Chondrocyte (in vitro differentiated cells): ENCODE results near the gene DAZ4. TPM values are rescaled to one million over a fixed set of nuclear protein-coding genes. Genes with fewer than 3 reads are reported as not detected.
"Not testable (repeated sequence)": the region's sequence is repeated elsewhere in the genome, so short reads cannot be mapped to it uniquely, and the experiment has no call there.

Source experiments
- DNase-seq: peaks from one replicate; pipeline ENCODE4 v3.0.0; 2021; ENCODE audit warnings: mixed read lengths, low spot score
- H3K27ac Mint-ChIP-seq: one replicate; pipeline ENCODE4 v1.8.0; 2021; ENCODE audit warnings: mild to moderate bottlenecking, moderate library complexity, mixed read lengths; ENCODE audit not compliant: unreplicated experiment
- H3K27me3 Mint-ChIP-seq: 2 replicates; pipeline ENCODE4 v1.8.0; 2021; ENCODE audit warnings: low read depth, mixed read lengths
- H3K36me3 Mint-ChIP-seq: 2 replicates; pipeline ENCODE4 v1.8.0; 2021; ENCODE audit warnings: low read depth, mixed read lengths
- H3K4me1 Mint-ChIP-seq: 2 replicates; pipeline ENCODE4 v1.8.0; 2021; ENCODE audit warnings: low read depth, mild to moderate bottlenecking, mixed read lengths
- H3K4me3 Mint-ChIP-seq: one replicate; pipeline ENCODE4 v1.8.0; 2021; ENCODE audit warnings: mild to moderate bottlenecking, moderate library complexity, mixed read lengths; ENCODE audit not compliant: unreplicated experiment
- H3K9me3 Mint-ChIP-seq: 2 replicates; pipeline ENCODE4 v1.8.0; 2021; ENCODE audit warnings: low read depth, mixed read lengths
- long read RNA-seq: library from polyadenylated mRNA; stranded (forward); transcript quantifications from one replicate; pipeline ENCODE4 v2.0.0, GENCODE V29; 2021
- total RNA-seq: library from RNA; stranded (reverse); gene quantifications from 3 replicates; pipeline ENCODE4 v1.2.1, GENCODE V29; 2021

DAZ4 gene, protein sequence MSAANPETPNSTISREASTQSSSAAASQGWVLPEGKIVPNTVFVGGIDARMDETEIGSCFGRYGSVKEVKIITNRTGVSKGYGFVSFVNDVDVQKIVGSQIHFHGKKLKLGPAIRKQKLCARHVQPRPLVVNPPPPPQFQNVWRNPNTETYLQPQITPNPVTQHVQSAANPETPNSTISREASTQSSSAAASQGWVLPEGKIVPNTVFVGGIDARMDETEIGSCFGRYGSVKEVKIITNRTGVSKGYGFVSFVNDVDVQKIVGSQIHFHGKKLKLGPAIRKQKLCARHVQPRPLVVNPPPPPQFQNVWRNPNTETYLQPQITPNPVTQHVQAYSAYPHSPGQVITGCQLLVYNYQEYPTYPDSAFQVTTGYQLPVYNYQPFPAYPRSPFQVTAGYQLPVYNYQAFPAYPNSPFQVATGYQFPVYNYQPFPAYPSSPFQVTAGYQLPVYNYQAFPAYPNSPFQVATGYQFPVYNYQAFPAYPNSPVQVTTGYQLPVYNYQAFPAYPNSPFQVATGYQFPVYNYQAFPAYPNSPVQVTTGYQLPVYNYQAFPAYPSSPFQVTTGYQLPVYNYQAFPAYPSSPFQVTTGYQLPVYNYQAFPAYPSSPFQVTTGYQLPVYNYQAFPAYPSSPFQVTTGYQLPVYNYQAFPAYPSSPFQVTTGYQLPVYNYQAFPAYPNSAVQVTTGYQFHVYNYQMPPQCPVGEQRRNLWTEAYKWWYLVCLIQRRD
- total RNA-seq = not detected in 3 replicates
- long read RNA-seq = 0 reads

DNA sequence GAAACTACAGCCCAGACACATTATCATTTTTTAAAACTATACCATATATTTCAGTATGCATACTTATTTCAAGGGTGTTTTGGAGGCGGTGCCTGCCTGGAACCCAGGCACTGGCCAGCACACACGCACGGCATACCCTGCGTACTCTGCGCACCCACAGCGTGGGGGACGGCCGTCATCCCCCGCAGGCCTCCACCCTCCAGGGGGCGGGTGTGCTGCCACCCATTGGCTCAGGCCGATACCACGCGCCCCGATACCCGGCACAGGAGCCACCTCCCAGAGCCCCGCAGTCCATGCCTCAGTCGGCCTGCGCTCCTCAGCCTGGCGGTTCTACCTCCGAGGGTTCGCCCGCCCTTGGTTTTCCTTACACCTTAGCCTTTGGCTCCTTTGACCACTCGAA, at the start of gene DAZ4:
TSS of gene DAZ4 (plus strand) at position 301 of the 400 bp plus-strand sequence. CDS start 208 bp downstream, outside the sequence.
- H3K36me3 Mint-ChIP-seq, H3K4me3 Mint-ChIP-seq, H3K4me1 Mint-ChIP-seq, DNase-seq, H3K9me3 Mint-ChIP-seq, H3K27me3 Mint-ChIP-seq, H3K27ac Mint-ChIP-seq: not testable (repeated sequence)

DNA sequence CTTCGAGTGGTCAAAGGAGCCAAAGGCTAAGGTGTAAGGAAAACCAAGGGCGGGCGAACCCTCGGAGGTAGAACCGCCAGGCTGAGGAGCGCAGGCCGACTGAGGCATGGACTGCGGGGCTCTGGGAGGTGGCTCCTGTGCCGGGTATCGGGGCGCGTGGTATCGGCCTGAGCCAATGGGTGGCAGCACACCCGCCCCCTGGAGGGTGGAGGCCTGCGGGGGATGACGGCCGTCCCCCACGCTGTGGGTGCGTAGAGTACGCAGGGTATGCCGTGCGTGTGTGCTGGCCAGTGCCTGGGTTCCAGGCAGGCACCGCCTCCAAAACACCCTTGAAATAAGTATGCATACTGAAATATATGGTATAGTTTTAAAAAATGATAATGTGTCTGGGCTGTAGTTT, 20.4 kb upstream of the DAZ4 start, which contains the start of gene DAZ3:
TSS of gene DAZ3 (minus strand) at position 101 of the 400 bp plus-strand sequence. CDS start 208 bp downstream, outside the sequence.
- H3K27ac Mint-ChIP-seq, H3K27me3 Mint-ChIP-seq: not testable (repeated sequence)

DNA sequence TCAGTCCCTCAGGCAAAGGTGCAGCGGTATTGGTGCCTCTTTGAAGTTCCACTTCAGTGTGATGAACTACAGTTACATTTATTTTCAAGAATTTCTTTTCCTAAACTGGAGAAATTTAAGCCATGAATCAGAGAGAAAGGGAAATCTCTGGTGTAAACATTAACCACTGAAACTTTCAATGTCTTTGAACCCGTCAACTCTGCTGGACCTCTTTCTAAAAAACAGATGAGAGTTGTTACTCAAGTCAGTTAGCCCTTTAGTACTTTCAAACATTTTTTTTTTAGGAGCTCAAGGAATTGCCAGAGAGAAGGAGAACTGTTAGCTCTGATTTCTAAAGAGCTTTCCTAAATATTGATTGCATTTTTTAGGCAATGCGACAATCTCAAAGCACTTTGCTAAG, 11.9 kb upstream of the DAZ4 start:
- not testable (repeated sequence) for H3K4me1 Mint-ChIP-seq, H3K36me3 Mint-ChIP-seq, H3K4me3 Mint-ChIP-seq, H3K27ac Mint-ChIP-seq, H3K27me3 Mint-ChIP-seq, H3K9me3 Mint-ChIP-seq, DNase-seq

More for the DNA sequence above, 20.4 kb upstream of the DAZ4 start, which contains the start of gene DAZ3:
- not testable (repeated sequence) for DNase-seq, H3K9me3 Mint-ChIP-seq, H3K4me1 Mint-ChIP-seq, H3K4me3 Mint-ChIP-seq, H3K36me3 Mint-ChIP-seq

DNA sequence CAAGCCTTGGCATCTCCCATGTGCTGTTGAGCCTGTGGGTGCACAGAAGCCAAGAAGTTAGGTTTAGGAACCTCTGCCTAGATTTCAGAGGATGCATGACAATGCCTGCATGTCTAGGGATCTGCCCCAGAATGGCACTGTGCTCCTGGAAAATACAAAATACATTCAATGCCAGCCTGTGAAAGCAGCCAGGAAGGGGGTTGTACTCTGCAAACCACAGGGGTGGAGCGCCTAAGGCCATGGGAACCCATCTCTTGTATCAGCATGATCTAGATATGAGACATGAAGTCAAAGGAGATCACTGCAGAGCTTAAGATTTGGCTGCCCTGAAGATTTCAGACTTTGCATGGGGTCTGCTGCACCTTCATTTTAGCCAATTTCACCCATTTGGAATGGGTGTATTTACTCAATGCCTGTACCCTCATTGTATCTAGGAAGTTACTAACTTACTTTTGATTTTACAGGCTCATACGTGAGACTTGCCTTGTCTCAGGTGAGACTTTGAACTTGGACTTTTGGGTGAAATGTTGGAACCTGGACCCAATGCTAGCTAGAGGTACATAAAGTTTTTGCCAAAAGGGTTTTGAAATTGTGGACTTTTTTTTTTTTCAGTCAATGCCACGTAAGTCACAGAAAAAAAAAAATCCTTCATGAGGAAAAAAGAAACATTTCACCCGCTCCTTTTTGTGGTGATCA, 9.4 kb upstream of the DAZ4 start:
- H3K4me3 Mint-ChIP-seq, H3K4me1 Mint-ChIP-seq, H3K27me3 Mint-ChIP-seq, H3K9me3 Mint-ChIP-seq, H3K36me3 Mint-ChIP-seq, H3K27ac Mint-ChIP-seq, DNase-seq: not testable (repeated sequence)

DNA sequence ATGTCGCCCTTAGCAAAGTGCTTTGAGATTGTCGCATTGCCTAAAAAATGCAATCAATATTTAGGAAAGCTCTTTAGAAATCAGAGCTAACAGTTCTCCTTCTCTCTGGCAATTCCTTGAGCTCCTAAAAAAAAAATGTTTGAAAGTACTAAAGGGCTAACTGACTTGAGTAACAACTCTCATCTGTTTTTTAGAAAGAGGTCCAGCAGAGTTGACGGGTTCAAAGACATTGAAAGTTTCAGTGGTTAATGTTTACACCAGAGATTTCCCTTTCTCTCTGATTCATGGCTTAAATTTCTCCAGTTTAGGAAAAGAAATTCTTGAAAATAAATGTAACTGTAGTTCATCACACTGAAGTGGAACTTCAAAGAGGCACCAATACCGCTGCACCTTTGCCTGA, 8.7 kb upstream of the DAZ4 start:
- H3K4me1 Mint-ChIP-seq, H3K9me3 Mint-ChIP-seq, H3K27ac Mint-ChIP-seq, H3K4me3 Mint-ChIP-seq, H3K27me3 Mint-ChIP-seq, H3K36me3 Mint-ChIP-seq, DNase-seq: not testable (repeated sequence)

Other genes with a start within 250 kb of the DAZ4 start
- not detected in 3 replicates for gene BPY2B, start 215.9 kb upstream of the DAZ4 start, total RNA-seq
- not detected in 3 replicates for gene DAZ3, start 20.5 kb upstream of the DAZ4 start, total RNA-seq
- not detected in 3 replicates for gene BPY2C, start 218.2 kb downstream of the DAZ4 start, total RNA-seq